K562 (cell line): Measurements from ENCODE around the gene C7orf25. TPM values are rescaled to one million over a fixed set of nuclear protein-coding genes. Genes with fewer than 3 reads are reported as not detected.

Experiments used
- ATAC-seq: fragments of 200-7000 bp; cut with Tn5 transposase; 3 replicates; pipeline ENCODE4 v1.9.1; 2020; ENCODE audit warnings: moderate library complexity
- BruUV-seq: library from RNA; stranded (reverse); fragments of 400-500 nt; replicated peaks from 2 replicates; lab custom pipeline; 2021; lab: Mats Ljungman, UMichigan
- CTCF ChIA-PET: fragments of 300-600 bp; formaldehyde crosslinking; extraction: SDS; loops from one replicate; lab custom pipeline; 2021; ENCODE audit warnings: low intra/inter-chr PET ratio; lab: Yijun Ruan, JAX
- POLR2A ChIA-PET: fragments of 300-600, 350-650 bp; sonication (Branson Sonifier 250); formaldehyde crosslinking; extraction: SDS; loops from one replicate; lab custom pipeline; 2021; ENCODE audit warnings: antibody characterized with exemption, inconsistent platforms; lab: Yijun Ruan, JAX
- DNase-seq, 4 experiments: peaks; one replicate each; pipeline versions ENCODE4 v3.0.0 to v3.0.0-alpha.2; 2011 to 2018; ENCODE audit warnings: low spot score in 3 of 4, mixed read lengths in 3 of 4; ENCODE audit errors: extremely low read depth in 1 of 4
- FAIRE-seq: peaks from 2 replicates; lab custom pipeline; 2011; peaks lifted over from hg19 to GRCh38; lab: Jason Lieb, UNC
- H2AFZ ChIP-seq: 2 replicates; pipeline ENCODE4 v1.6.0; 2011; ENCODE audit warnings: low read depth, low read length, control low read depth, inconsistent platforms
- H3K27ac ChIP-seq: fragments of 200-600 bp; 3 replicates; pipeline ENCODE4 v1.8.0; 2011; ENCODE audit warnings: low read depth, mild to moderate bottlenecking, control low read depth, inconsistent platforms, low read length, moderate library complexity, mixed read lengths; ENCODE audit errors: extremely low read depth
- H3K27me3 ChIP-seq, 2 experiments: fragments of 300-600 bp in 1 of 2; 2 replicates in 1 of 2; 3 replicates in 1 of 2; pipeline versions ENCODE4 v1.6.0 to v1.8.0; 2011; ENCODE audit warnings: inconsistent platforms in 2 of 2, low read length in 2 of 2, mild to moderate bottlenecking in 1 of 2, mixed read lengths in 1 of 2, moderate library complexity in 1 of 2; ENCODE audit not compliant: control insufficient read depth in 2 of 2, insufficient read depth in 2 of 2
- H3K36me3 ChIP-seq: fragments of 300-600 bp; 3 replicates; pipeline ENCODE4 v1.8.0; 2011; ENCODE audit warnings: mild to moderate bottlenecking, low read length, inconsistent platforms; ENCODE audit not compliant: control insufficient read depth, insufficient read depth
- H3K4me1 ChIP-seq, 2 experiments: fragments of 200-600 bp in 1 of 2; replicated peaks in 1 of 2; 2 replicates in 1 of 2; 3 replicates in 1 of 2; pipeline versions ENCODE4 v1.5.1 to v1.8.0; 2011; ENCODE audit warnings: inconsistent platforms in 2 of 2, low read length in 2 of 2, mild to moderate bottlenecking in 1 of 2, mixed read lengths in 1 of 2, moderate library complexity in 1 of 2; ENCODE audit not compliant: control insufficient read depth in 2 of 2, insufficient read depth in 2 of 2
- H3K4me2 ChIP-seq: 2 replicates; pipeline ENCODE4 v1.6.1; 2011; ENCODE audit warnings: low read length, control low read depth, inconsistent platforms, mixed read lengths; ENCODE audit not compliant: insufficient read depth
- H3K4me3 ChIP-seq: fragments of 200-600 bp; sonication (generic), shearing (Covaris generic); 2 replicates; pipeline ENCODE4 v1.5.1; 2016; ENCODE audit warnings: control low read depth, inconsistent platforms
- H3K79me2 ChIP-seq: fragments of 200-600 bp; 3 replicates; pipeline ENCODE4 v1.8.0; 2011; ENCODE audit warnings: low read length, inconsistent platforms; ENCODE audit not compliant: control insufficient read depth, insufficient read depth
- H3K9ac ChIP-seq, 2 experiments: 2 replicates each; pipeline versions ENCODE4 v1.6.0 to v1.6.1; 2011; ENCODE audit warnings: low read depth in 2 of 2, low read length in 2 of 2, control low read depth in 1 of 2, inconsistent platforms in 1 of 2, mild to moderate bottlenecking in 1 of 2, mixed read lengths in 1 of 2; ENCODE audit not compliant: insufficient read depth in 1 of 2
- H3K9me1 ChIP-seq: one replicate; pipeline ENCODE4 v1.6.0; 2011; ENCODE audit warnings: inconsistent platforms, mild to moderate bottlenecking, low read length, moderate library complexity; ENCODE audit not compliant: control insufficient read depth, insufficient read depth
- H3K9me3 ChIP-seq: replicated peaks from 2 replicates; pipeline ENCODE4 v1.5.1; 2011; ENCODE audit warnings: low read depth, low read length, inconsistent platforms; ENCODE audit not compliant: control insufficient read depth, insufficient read depth
- H4K20me1 ChIP-seq: replicated peaks from 2 replicates; pipeline ENCODE4 v1.6.1; 2011; ENCODE audit warnings: low read length, inconsistent platforms, mixed read lengths; ENCODE audit not compliant: control insufficient read depth, insufficient read depth
- AFF1 ChIP-seq, 2 experiments: fragments of 450-650 bp; IDR thresholded peaks; 2 replicates each; pipeline ENCODE4 v1.6.1; 2018; ENCODE audit warnings: mild to moderate bottlenecking in 2 of 2, low read depth in 1 of 2; ENCODE audit not compliant: partially characterized antibody in 2 of 2
- BRD9 ChIP-seq: fragments of 450-650 bp; IDR thresholded peaks from 2 replicates; pipeline ENCODE4 v1.6.1; 2018; ENCODE audit warnings: low read depth; ENCODE audit not compliant: partially characterized antibody
- DMBX1 ChIP-seq: fragments of 250-450 bp; sonication (Bioruptor Pico); IDR thresholded peaks from 2 replicates; pipeline ENCODE4 v1.8.0; 2022; ENCODE audit warnings: inconsistent platforms, mild to moderate bottlenecking, moderate library complexity, borderline replicate concordance
- KLF16 ChIP-seq: IDR thresholded peaks from 2 replicates; pipeline ENCODE4 v1.6.1; 2016; ENCODE audit warnings: antibody characterized with exemption
- MTA1 ChIP-seq: fragments of 450-650 bp; IDR thresholded peaks from 2 replicates; pipeline ENCODE4 v1.6.1; 2017; ENCODE audit warnings: borderline replicate concordance
- POLR2G ChIP-seq: fragments of 200-400 bp; formaldehyde crosslinking; IDR thresholded peaks from 2 replicates; pipeline ENCODE4 v1.6.1; 2017; ENCODE audit warnings: low read depth, mild to moderate bottlenecking, antibody characterized with exemption, low read length, moderate library complexity
- ZNF408 ChIP-seq: fragments of 250-450 bp; sonication (Bioruptor Pico); IDR thresholded peaks from 2 replicates; pipeline ENCODE4 v1.4.0; 2020; ENCODE audit warnings: low read depth, mild to moderate bottlenecking, moderate library complexity
- WGBS: fragments of 100-300 bp; shearing (Covaris generic); methylation state at CpG from one replicate; pipeline ENCODE4 v1.1.6; 2016; ENCODE audit warnings: low coverage, mixed read lengths; ENCODE audit not compliant: insufficient coverage; ENCODE audit errors: missing lambda C conversion rate; 5-methylcytosine and 5-hydroxymethylcytosine counted together
- in situ Hi-C: fragments of 300-500 bp; cut with MboI; formaldehyde crosslinking; loops from 4 replicates; pipeline ENCODE4 v1.15.0; 2018; ENCODE audit warnings: inconsistent platforms, mixed read lengths
- intact Hi-C: fragments of 100-400 bp; cut with micrococcal nuclease; formaldehyde crosslinking; loops from 2 replicates; pipeline ENCODE4 v1.14.2; 2022
- polyA plus RNA-seq, 8 experiments: library from polyadenylated mRNA; depleted of rRNA in 4 of 8; stranded (reverse) in 5 of 8; unstranded in 3 of 8; fragments of >200 nt; fragmentation: Nextera tagmentation in 2 of 8; fragmentation: Illumina TruSeq in 1 of 8; extraction: Ambion mirVana in 2 of 8; extraction: Trizol in 1 of 8; gene quantifications; 2 replicates each; pipeline versions ENCODE4 v1.2.1 to v1.2.3, GENCODE V29; 2011 to 2014; ENCODE audit warnings: inconsistent platforms in 1 of 8, missing spikeins in 1 of 8
- total RNA-seq, 7 experiments: library from RNA; depleted of rRNA in 6 of 7; stranded (reverse); fragments of >200 nt in 6 of 7; fragmentation: Illumina TruSeq in 2 of 7; extraction: Trizol in 2 of 7; gene quantifications; 2 replicates each; pipeline versions ENCODE4 v1.2.1 to v1.2.3, GENCODE V29; 2011 to 2021; ENCODE audit warnings: low replicate concordance in 1 of 7

Gene C7orf25
- total and polyA plus RNA-seq, 9 of the 15 experiments (the other 6 are each of a cell fraction or from before 2014, with no cell fraction given) = 1.2 to 4.7 (median 1.9) TPM

GRCh38 chr7:42939457-42940240 lies 27.8 kb upstream of the C7orf25 start (continued):
- TF ChIP-seq AFF1 (IDR thresholded peaks at IDR 0.05; ENCODE audit: low read depth in 1 of 2, partially characterized antibody in 2 of 2) (no peak), POLR2G (0 out of 2 replicates have a peak, but pooled peaks have one; percentile 19), BRD9 (no peak)

- Histone ChIP-seq H3K27me3 (no peaks in the 10 kb centered on the region), H3K9me3 (no peaks in the 10 kb centered on the region), H3K9ac (no peak overlapping the region), H3K4me1 (peaks cover 0 to under 1% of the 10 kb centered on the region in 2 experiments; a peak in 3 of 5 replicates), H2AFZ (no peak overlapping the region), H3K36me3 (peaks cover 66% of the 10 kb centered on the region), H3K4me3 (no peak overlapping the region), H4K20me1 (0 out of 2 replicates have a peak, but pooled peaks cover 3% of the 10 kb centered on the region), H3K4me2 (no peak overlapping the region), H3K27ac (no peak overlapping the region), H3K79me2 (peaks cover 52% of the 10 kb centered on the region), H3K9me1 (no peaks in the 10 kb centered on the region)
- 89% methylated on average over 5 of the region's 5 CpGs for WGBS
- in situ Hi-C loops (loop anchor here (25.0 kb wide), 1 partner anchor 326 kb away; no protein-coding TSS in a partner anchor), intact Hi-C loops (no loop called here)
- ATAC-seq (no peak), FAIRE-seq (peak; percentile 26), DNase-seq (no peak)
- ChIA-PET CTCF (no interaction called here), POLR2A (interaction anchor here (0.6 to 1.6 kb wide), 4 partner anchors 9 to 749 kb away, joined by 3 to 8 read pairs (median 5); no protein-coding TSS in a partner anchor)
- no TSS peak for BruUV-seq
- TF ChIP-seq DMBX1 (CRISPR knock-in tag) = no peak
- no peak for TF ChIP-seq MTA1
- no peak for TF ChIP-seq ZNF408 (CRISPR knock-in tag)
- no peak for TF ChIP-seq KLF16
These were observed 24.0 kb upstream of the C7orf25 start for GRCh38 chr7:42935861-42936260.
